Retinal pigment epithelial cell (primary cell): ENCODE results near the gene FNDC4.

ENCODE experiments used
- DNase-seq: peaks from one replicate; pipeline ENCODE4 v3.0.0-alpha.2; 2010; ENCODE audit warnings: low read depth
- H3K4me3 ChIP-seq: 2 replicates; pipeline ENCODE4 v1.5.1; 2011; ENCODE audit warnings: mild to moderate bottlenecking, low read length, control low read depth, moderate library complexity
- CTCF ChIP-seq: conservative IDR thresholded peaks from 2 replicates; pipeline ENCODE4 v1.5.1; 2011; ENCODE audit warnings: low read depth, low read length, control low read depth, inconsistent platforms

FNDC4 gene

GRCh38 chr2:27520316-27520715, 25.3 kb upstream of the FNDC4 start:
- H3K4me3 ChIP-seq: no peak overlapping the region
- TF ChIP-seq CTCF: no peak
- no peak for DNase-seq

- DNase-seq: no peak
- no peak for TF ChIP-seq CTCF
- H3K4me3 ChIP-seq: no peak overlapping the region
Measured at GRCh38 chr2:27518782-27519113, 23.7 kb upstream of the FNDC4 start.

GRCh38 chr2:27518113-27518781, 23.2 kb upstream of the FNDC4 start:
- no peak for DNase-seq
- no peak overlapping the region for H3K4me3 ChIP-seq
- TF ChIP-seq CTCF: no peak

- TF ChIP-seq CTCF: no peak
- no peak for DNase-seq
- H3K4me3 ChIP-seq: no peak overlapping the region
Measured at GRCh38 chr2:27509326-27509725, 14.3 kb upstream of the FNDC4 start.

- no peak overlapping the region for H3K4me3 ChIP-seq
- DNase-seq: no peak
- TF ChIP-seq CTCF: no peak
Measured at GRCh38 chr2:27507293-27507692, 12.3 kb upstream of the FNDC4 start.

GRCh38 chr2:27506587-27506986, 11.6 kb upstream of the FNDC4 start:
- TF ChIP-seq CTCF: no peak
- H3K4me3 ChIP-seq: no peak overlapping the region
- DNase-seq: no peak

- no peak overlapping the region for H3K4me3 ChIP-seq
- TF ChIP-seq CTCF: no peak
- no peak for DNase-seq
Measured at GRCh38 chr2:27502142-27502541, 7.1 kb upstream of the FNDC4 start.
